ENCODE measurements around the gene CHST7. TPM values are rescaled to one million over a fixed set of nuclear protein-coding genes. Genes with fewer than 3 reads are reported as not detected.

CHST7 gene
- total RNA-seq, 4 donors from 2014 or later: 15.7 to 80.8 (median 42.9) TPM

GRCh38 chrX:46618947-46619346 is 45.4 kb downstream of the CHST7 start:
- no peak for TF ChIP-seq CTCF (IDR thresholded peaks at IDR 0.05; ENCODE audit: low read depth)

GRCh38 chrX:46620505-46620904 is 46.9 kb downstream of the CHST7 start:
- no peak for TF ChIP-seq CTCF (IDR thresholded peaks at IDR 0.05; ENCODE audit: low read depth)

GRCh38 chrX:46621572-46621971 is 48.0 kb downstream of the CHST7 start:
- no peak for TF ChIP-seq CTCF (IDR thresholded peaks at IDR 0.05; ENCODE audit: low read depth)

- no peak for TF ChIP-seq CTCF (IDR thresholded peaks at IDR 0.05; ENCODE audit: low read depth)
Observed at GRCh38 chrX:46624090-46624786, 50.7 kb downstream of the CHST7 start.

- no peak for TF ChIP-seq CTCF (IDR thresholded peaks at IDR 0.05; ENCODE audit: low read depth)
Observed at GRCh38 chrX:46626566-46626965, 53.0 kb downstream of the CHST7 start.

- no peak for TF ChIP-seq CTCF (IDR thresholded peaks at IDR 0.05; ENCODE audit: low read depth)
Observed at GRCh38 chrX:46627062-46627461, 53.5 kb downstream of the CHST7 start.

GRCh38 chrX:46627711-46628419 is 54.3 kb downstream of the CHST7 start:
- no peak for TF ChIP-seq CTCF (IDR thresholded peaks at IDR 0.05; ENCODE audit: low read depth)
